Measurements from ENCODE around the gene COIL. TPM values are rescaled to one million over a fixed set of nuclear protein-coding genes. Genes with fewer than 3 reads are reported as not detected.

The COIL gene
- total and polyA plus RNA-seq, 2 of the 13 experiments (the other 11 are each of a cell fraction or from before 2014, with no cell fraction given) = 8.1 to 29.4 TPM

- TF ChIP-seq ZHX1 (CRISPR knock-in tag; IDR thresholded peaks at IDR 0.05; ENCODE audit: low read depth) (0 out of 2 replicates have a peak, but pooled peaks have one; percentile 23), SOX13 (IDR thresholded peaks at IDR 0.05) (no peak), SOX13 (CRISPR knock-in tag; conservative IDR thresholded peaks at IDR 0.05 in 1 of 2, IDR thresholded peaks at IDR 0.05 in 1 of 2) (peak in 1 of 2 experiments; percentile 76; a peak in 2 of 4 replicates), ZFY (CRISPR knock-in tag; IDR thresholded peaks at IDR 0.05) (no peak), PHF20 (CRISPR knock-in tag; IDR thresholded peaks at IDR 0.05) (0 out of 2 replicates have a peak, but pooled peaks have one; percentile 13), LCORL (IDR thresholded peaks at IDR 0.05) (no peak), LCORL (CRISPR knock-in tag; IDR thresholded peaks at IDR 0.05) (peak; percentile 47; the same call in 1 of the 2 replicates), ZNF878 (CRISPR knock-in tag; IDR thresholded peaks at IDR 0.05) (peak; percentile 39; the same call in 1 of the 2 replicates), MXI1 (IDR thresholded peaks at IDR 0.05; ENCODE audit: borderline replicate concordance, low read depth, low read length) (0 out of 3 replicates have a peak, but pooled peaks have one; percentile 18), ZNF256 (CRISPR knock-in tag; conservative IDR thresholded peaks at IDR 0.05) (no peak), ZNF772 (CRISPR knock-in tag; IDR thresholded peaks at IDR 0.05) (0 out of 2 replicates have a peak, but pooled peaks have one; percentile 56), MLLT10 (CRISPR knock-in tag; IDR thresholded peaks at IDR 0.05) (no peak), IRF9 (CRISPR knock-in tag; IDR thresholded peaks at IDR 0.05; ENCODE audit: borderline replicate concordance) (0 out of 2 replicates have a peak, but pooled peaks have one; percentile 12), ZNF446 (CRISPR knock-in tag; IDR thresholded peaks at IDR 0.05) (no peak), CREM (IDR thresholded peaks at IDR 0.05) (0 out of 2 replicates have a peak, but pooled peaks have one; percentile 20), CREM (CRISPR knock-in tag; IDR thresholded peaks at IDR 0.05) (no peak), ZNF580 (CRISPR knock-in tag; IDR thresholded peaks at IDR 0.05; ENCODE audit: borderline replicate concordance, low read depth) (0 out of 2 replicates have a peak, but pooled peaks have one; percentile 16), SOX6 (IDR thresholded peaks at IDR 0.05) (no peak), SOX6 (CRISPR knock-in tag; IDR thresholded peaks at IDR 0.05) (peak; percentile 85), SKI (IDR thresholded peaks at IDR 0.05; ENCODE audit: partially characterized antibody) (peak; percentile 18), SP140L (CRISPR knock-in tag; IDR thresholded peaks at IDR 0.05; ENCODE audit: borderline replicate concordance) (no peak), NR2C2 (CRISPR knock-in tag; IDR thresholded peaks at IDR 0.05; ENCODE audit: borderline replicate concordance) (0 out of 2 replicates have a peak, but pooled peaks have one; percentile 31), KAT7 (CRISPR knock-in tag; IDR thresholded peaks at IDR 0.05; ENCODE audit: borderline replicate concordance) (no peak), NFE2 (CRISPR knock-in tag; IDR thresholded peaks at IDR 0.05) (no peak), TBX2 (CRISPR knock-in tag; IDR thresholded peaks at IDR 0.05; ENCODE audit: borderline replicate concordance) (peak; percentile 36; the same call in 1 of the 2 replicates), NR2F1 (CRISPR knock-in tag; IDR thresholded peaks at IDR 0.05) (peak in 1 of 2 experiments; percentile 33; a peak in 1 of 4 replicates), ZNF333 (CRISPR knock-in tag; IDR thresholded peaks at IDR 0.05; ENCODE audit: borderline replicate concordance) (no peak), SPEN (CRISPR knock-in tag; IDR thresholded peaks at IDR 0.05; ENCODE audit: low read depth) (0 out of 2 replicates have a peak, but pooled peaks have one; percentile 21)
These were observed 16.2 kb upstream of the COIL start (continued) for GRCh38 chr17:56976941-56977608.
